Measurements from ENCODE around the gene ZFX.

Gene ZFX

GRCh38 chrX:24231131-24231540 lies 81.6 kb downstream of the ZFX start:
- no peak overlapping the region for H3K18ac ChIP-seq (ENCODE audit: low read length)
- H2AFZ ChIP-seq (ENCODE audit: insufficient read depth, low read length, poor library complexity) = no peak overlapping the region
- H3K79me2 ChIP-seq (ENCODE audit: control insufficient read depth, insufficient read depth, low read length, poor library complexity) = no peaks in the 10 kb centered on the region
- no peak overlapping the region for H3K4me3 ChIP-seq (ENCODE audit: low read depth, low read length)
- no peak overlapping the region for H3K27ac ChIP-seq (ENCODE audit: low read depth, low read length)
- WGBS (ENCODE audit: extremely low coverage, insufficient coverage, insufficient read length) = no CpG with 5 or more reads among the region's 3 CpGs
- DNase-seq = no peak
- no peaks in the 10 kb centered on the region for H3K36me3 ChIP-seq (ENCODE audit: control insufficient read depth in 1 of 2, insufficient read depth in 2 of 2, low read length in 2 of 2)
- H3K4me2 ChIP-seq (ENCODE audit: low read length) = no peak overlapping the region
- H3K14ac ChIP-seq (ENCODE audit: low read length) = no peak overlapping the region
- no peaks in the 10 kb centered on the region for H3K79me1 ChIP-seq (ENCODE audit: low read length)
- no peak overlapping the region for H2AK5ac ChIP-seq (ENCODE audit: low read length)
- H4K91ac ChIP-seq (ENCODE audit: low read depth, low read length) = no peak overlapping the region
- H3K4me1 ChIP-seq (ENCODE audit: control insufficient read depth in 1 of 2, insufficient read depth in 2 of 2, low read length in 2 of 2) = no peaks in the 10 kb centered on the region
- H3K27me3 ChIP-seq (ENCODE audit: insufficient read depth, low read length) = no peaks in the 10 kb centered on the region
- H4K8ac ChIP-seq (ENCODE audit: low read depth, low read length) = no peak overlapping the region
- H2BK120ac ChIP-seq (ENCODE audit: insufficient read depth, low read length, poor library complexity) = no peak overlapping the region
- no peak overlapping the region for H2BK5ac ChIP-seq (ENCODE audit: low read depth, low read length, poor library complexity)
- H2BK12ac ChIP-seq (ENCODE audit: low read length) = no peak overlapping the region
- no peak overlapping the region for H3K9ac ChIP-seq (ENCODE audit: low read length)
- H3K4ac ChIP-seq (ENCODE audit: low read depth, low read length) = no peak overlapping the region
- H4K12ac ChIP-seq (ENCODE audit: low read depth, low read length) = no peak overlapping the region
- H3K23ac ChIP-seq (ENCODE audit: low read length) = no peak overlapping the region
- H3K9me3 ChIP-seq (ENCODE audit: insufficient read depth, low read depth, low read length) = no peaks in the 10 kb centered on the region

- no peak overlapping the region for H2AK5ac ChIP-seq (ENCODE audit: low read length)
- no peak overlapping the region for H2AFZ ChIP-seq (ENCODE audit: insufficient read depth, low read length, poor library complexity)
- no peak overlapping the region for H3K18ac ChIP-seq (ENCODE audit: low read length)
- no peak overlapping the region for H4K12ac ChIP-seq (ENCODE audit: low read depth, low read length)
- no peaks in the 10 kb centered on the region for H3K79me2 ChIP-seq (ENCODE audit: control insufficient read depth, insufficient read depth, low read length, poor library complexity)
- no peak overlapping the region for H2BK12ac ChIP-seq (ENCODE audit: low read length)
- no peak overlapping the region for H3K14ac ChIP-seq (ENCODE audit: low read length)
- H3K36me3 ChIP-seq (ENCODE audit: control insufficient read depth in 1 of 2, insufficient read depth in 2 of 2, low read length in 2 of 2) = no peaks in the 10 kb centered on the region
- H3K4me3 ChIP-seq (ENCODE audit: low read depth, low read length) = no peak overlapping the region
- no peak for DNase-seq
- no peak overlapping the region for H3K27ac ChIP-seq (ENCODE audit: low read depth, low read length)
- H3K4ac ChIP-seq (ENCODE audit: low read depth, low read length) = no peak overlapping the region
- no peaks in the 10 kb centered on the region for H3K27me3 ChIP-seq (ENCODE audit: insufficient read depth, low read length)
- no peaks in the 10 kb centered on the region for H3K79me1 ChIP-seq (ENCODE audit: low read length)
- no peak overlapping the region for H4K8ac ChIP-seq (ENCODE audit: low read depth, low read length)
- no peak overlapping the region for H2BK5ac ChIP-seq (ENCODE audit: low read depth, low read length, poor library complexity)
- H2BK120ac ChIP-seq (ENCODE audit: insufficient read depth, low read length, poor library complexity) = no peak overlapping the region
- no peaks in the 10 kb centered on the region for H3K9me3 ChIP-seq (ENCODE audit: insufficient read depth, low read depth, low read length)
- WGBS (ENCODE audit: extremely low coverage, insufficient coverage, insufficient read length) = no CpG with 5 or more reads among the region's 1 CpG
- H3K9ac ChIP-seq (ENCODE audit: low read length) = no peak overlapping the region
- no peak overlapping the region for H3K23ac ChIP-seq (ENCODE audit: low read length)
- H3K4me2 ChIP-seq (ENCODE audit: low read length) = no peak overlapping the region
- H3K4me1 ChIP-seq (ENCODE audit: control insufficient read depth in 1 of 2, insufficient read depth in 2 of 2, low read length in 2 of 2) = no peaks in the 10 kb centered on the region
- no peak overlapping the region for H4K91ac ChIP-seq (ENCODE audit: low read depth, low read length)
Observed at GRCh38 chrX:24231641-24232179, 82.2 kb downstream of the ZFX start.

GRCh38 chrX:24232796-24233195 lies 83.3 kb downstream of the ZFX start:
- Histone ChIP-seq H3K4me3 (ENCODE audit: low read depth, low read length) (no peak overlapping the region), H4K8ac (ENCODE audit: low read depth, low read length) (no peak overlapping the region)
- DNase-seq = no peak

GRCh38 chrX:24235084-24235710 lies 85.7 kb downstream of the ZFX start:
- Histone ChIP-seq H2AK5ac (ENCODE audit: low read length) (no peak overlapping the region), H3K9ac (ENCODE audit: low read length) (no peak overlapping the region), H4K91ac (ENCODE audit: low read depth, low read length) (no peak overlapping the region), H2BK12ac (ENCODE audit: low read length) (no peak overlapping the region), H2AFZ (ENCODE audit: insufficient read depth, low read length, poor library complexity) (no peak overlapping the region), H4K12ac (ENCODE audit: low read depth, low read length) (no peak overlapping the region), H3K79me2 (ENCODE audit: control insufficient read depth, insufficient read depth, low read length, poor library complexity) (no peaks in the 10 kb centered on the region), H3K4ac (ENCODE audit: low read depth, low read length) (no peak overlapping the region), H2BK120ac (ENCODE audit: insufficient read depth, low read length, poor library complexity) (no peak overlapping the region), H3K4me2 (ENCODE audit: low read length) (no peak overlapping the region), H3K23ac (ENCODE audit: low read length) (no peak overlapping the region), H3K18ac (ENCODE audit: low read length) (no peak overlapping the region), H2BK5ac (ENCODE audit: low read depth, low read length, poor library complexity) (no peak overlapping the region), H4K8ac (ENCODE audit: low read depth, low read length) (no peak overlapping the region), H3K4me1 (ENCODE audit: control insufficient read depth in 1 of 2, insufficient read depth in 2 of 2, low read length in 2 of 2) (no peaks in the 10 kb centered on the region), H3K14ac (ENCODE audit: low read length) (no peak overlapping the region), H3K27me3 (ENCODE audit: insufficient read depth, low read length) (no peaks in the 10 kb centered on the region), H3K36me3 (ENCODE audit: control insufficient read depth in 1 of 2, insufficient read depth in 2 of 2, low read length in 2 of 2) (no peaks in the 10 kb centered on the region), H3K79me1 (ENCODE audit: low read length) (no peaks in the 10 kb centered on the region), H3K27ac (ENCODE audit: low read depth, low read length) (no peak overlapping the region), H3K9me3 (ENCODE audit: insufficient read depth, low read depth, low read length) (no peaks in the 10 kb centered on the region), H3K4me3 (ENCODE audit: low read depth, low read length) (no peak overlapping the region)
- no CpG with 5 or more reads among the region's 2 CpGs for WGBS (ENCODE audit: extremely low coverage, insufficient coverage, insufficient read length)
- no peak for DNase-seq

More at GRCh38 chrX:24232796-24233195, 83.3 kb downstream of the ZFX start:
- Histone ChIP-seq H3K14ac (ENCODE audit: low read length) (no peak overlapping the region), H3K27me3 (ENCODE audit: insufficient read depth, low read length) (no peaks in the 10 kb centered on the region), H2BK12ac (ENCODE audit: low read length) (no peak overlapping the region), H4K91ac (ENCODE audit: low read depth, low read length) (no peak overlapping the region), H2BK120ac (ENCODE audit: insufficient read depth, low read length, poor library complexity) (no peak overlapping the region), H3K79me2 (ENCODE audit: control insufficient read depth, insufficient read depth, low read length, poor library complexity) (no peaks in the 10 kb centered on the region), H3K4me1 (ENCODE audit: control insufficient read depth in 1 of 2, insufficient read depth in 2 of 2, low read length in 2 of 2) (no peaks in the 10 kb centered on the region), H3K9ac (ENCODE audit: low read length) (no peak overlapping the region), H2AFZ (ENCODE audit: insufficient read depth, low read length, poor library complexity) (no peak overlapping the region), H3K18ac (ENCODE audit: low read length) (no peak overlapping the region), H3K79me1 (ENCODE audit: low read length) (no peaks in the 10 kb centered on the region), H3K9me3 (ENCODE audit: insufficient read depth, low read depth, low read length) (no peaks in the 10 kb centered on the region), H2AK5ac (ENCODE audit: low read length) (no peak overlapping the region), H3K23ac (ENCODE audit: low read length) (no peak overlapping the region), H3K27ac (ENCODE audit: low read depth, low read length) (no peak overlapping the region), H3K4me2 (ENCODE audit: low read length) (no peak overlapping the region), H3K36me3 (ENCODE audit: control insufficient read depth in 1 of 2, insufficient read depth in 2 of 2, low read length in 2 of 2) (no peaks in the 10 kb centered on the region), H3K4ac (ENCODE audit: low read depth, low read length) (no peak overlapping the region), H4K12ac (ENCODE audit: low read depth, low read length) (no peak overlapping the region), H2BK5ac (ENCODE audit: low read depth, low read length, poor library complexity) (no peak overlapping the region)

All from trophoblast cell (in vitro differentiated cells and primary cell).